GM12891 (cell line): ENCODE data around the gene TEDC2.
"Not testable (repeated sequence)": the region's sequence is repeated elsewhere in the genome, so short reads cannot be mapped to it uniquely, and the experiment has no call there.

Source experiments
- DNase-seq: peaks from one replicate; pipeline ENCODE4 v3.0.0; 2011; ENCODE audit warnings: low spot score; ENCODE audit not compliant: insufficient read length
- FAIRE-seq: peaks from 2 replicates; lab custom pipeline; 2011; peaks lifted over from hg19 to GRCh38; lab: Jason Lieb, UNC
- PAX5 ChIP-seq: IDR thresholded peaks from 2 replicates; pipeline ENCODE4 v1.6.1; 2011; ENCODE audit warnings: low read length, moderate library complexity, mild to moderate bottlenecking; ENCODE audit not compliant: insufficient read depth, severe bottlenecking
- POLR2A ChIP-seq: IDR thresholded peaks from 2 replicates; pipeline ENCODE4 v1.6.1; 2011; ENCODE audit warnings: low read depth, low read length, control low read depth
- POLR2AphosphoS5 ChIP-seq: IDR thresholded peaks from 2 replicates; pipeline ENCODE4 v1.6.1; 2011; ENCODE audit warnings: low read depth, low read length, control low read depth
- POU2F2 ChIP-seq: IDR thresholded peaks from 2 replicates; pipeline ENCODE4 v1.6.1; 2011; ENCODE audit warnings: low read depth, mild to moderate bottlenecking, control low read depth, low read length, moderate library complexity
- SPI1 ChIP-seq: IDR thresholded peaks from 2 replicates; pipeline ENCODE4 v1.6.1; 2011; ENCODE audit warnings: low read depth, low read length, control low read depth
- TAF1 ChIP-seq: IDR thresholded peaks from 2 replicates; pipeline ENCODE4 v1.6.1; 2011; ENCODE audit warnings: low read depth, low read length, control low read depth

The TEDC2 gene

GRCh38 chr16:2473999-2474876, 14.3 kb downstream of the TEDC2 start:
- peak; percentile 95 for FAIRE-seq
- TF ChIP-seq PAX5 = no peak
- no peak for TF ChIP-seq POLR2A
- no peak for TF ChIP-seq POU2F2
- no peak for TF ChIP-seq POLR2AphosphoS5
- TF ChIP-seq TAF1 = no peak
- TF ChIP-seq SPI1 = no peak
- DNase-seq = peak; percentile 72

DNA sequence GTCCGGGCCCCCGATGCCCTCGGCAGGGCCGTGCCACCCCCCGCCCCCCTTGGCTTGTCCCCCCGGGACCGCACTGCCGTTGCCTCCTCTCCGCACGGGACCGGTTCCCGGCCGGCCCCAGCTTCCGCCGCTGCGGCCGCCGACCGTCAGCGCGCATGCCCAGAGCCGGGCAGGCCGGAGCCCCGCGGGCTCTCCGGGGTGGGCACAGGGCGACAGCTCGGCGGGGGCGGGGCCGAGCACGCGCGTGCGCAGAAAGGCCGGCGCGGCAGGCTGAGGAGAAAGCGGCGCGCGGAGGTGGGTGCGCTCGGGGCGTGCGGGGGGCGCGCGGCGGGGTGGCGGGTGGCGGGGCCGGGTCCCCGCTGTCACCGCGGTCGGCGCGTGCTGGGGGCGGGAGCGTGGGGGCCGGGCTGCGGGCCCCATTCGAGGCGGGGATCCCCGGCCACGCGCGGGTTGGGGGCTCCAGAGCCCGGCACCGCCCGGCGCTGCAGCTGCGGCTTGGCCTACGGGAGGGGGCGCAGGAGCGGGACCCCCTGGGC, 15.0 kb downstream of the TEDC2 start, which contains the start of gene TBC1D24:
Gene TBC1D24, plus strand, starts transcription at position 251 of the 536 bp plus-strand sequence. CDS start 21,022 bp downstream, outside the sequence.
- peak; percentile 100 for DNase-seq
- peak; percentile 96 for FAIRE-seq
- TF ChIP-seq PAX5 = no peak
- no peak for TF ChIP-seq POLR2AphosphoS5
- no peak for TF ChIP-seq SPI1
- TF ChIP-seq POU2F2 = no peak
- no peak for TF ChIP-seq TAF1
- TF ChIP-seq POLR2A = no peak

DNA sequence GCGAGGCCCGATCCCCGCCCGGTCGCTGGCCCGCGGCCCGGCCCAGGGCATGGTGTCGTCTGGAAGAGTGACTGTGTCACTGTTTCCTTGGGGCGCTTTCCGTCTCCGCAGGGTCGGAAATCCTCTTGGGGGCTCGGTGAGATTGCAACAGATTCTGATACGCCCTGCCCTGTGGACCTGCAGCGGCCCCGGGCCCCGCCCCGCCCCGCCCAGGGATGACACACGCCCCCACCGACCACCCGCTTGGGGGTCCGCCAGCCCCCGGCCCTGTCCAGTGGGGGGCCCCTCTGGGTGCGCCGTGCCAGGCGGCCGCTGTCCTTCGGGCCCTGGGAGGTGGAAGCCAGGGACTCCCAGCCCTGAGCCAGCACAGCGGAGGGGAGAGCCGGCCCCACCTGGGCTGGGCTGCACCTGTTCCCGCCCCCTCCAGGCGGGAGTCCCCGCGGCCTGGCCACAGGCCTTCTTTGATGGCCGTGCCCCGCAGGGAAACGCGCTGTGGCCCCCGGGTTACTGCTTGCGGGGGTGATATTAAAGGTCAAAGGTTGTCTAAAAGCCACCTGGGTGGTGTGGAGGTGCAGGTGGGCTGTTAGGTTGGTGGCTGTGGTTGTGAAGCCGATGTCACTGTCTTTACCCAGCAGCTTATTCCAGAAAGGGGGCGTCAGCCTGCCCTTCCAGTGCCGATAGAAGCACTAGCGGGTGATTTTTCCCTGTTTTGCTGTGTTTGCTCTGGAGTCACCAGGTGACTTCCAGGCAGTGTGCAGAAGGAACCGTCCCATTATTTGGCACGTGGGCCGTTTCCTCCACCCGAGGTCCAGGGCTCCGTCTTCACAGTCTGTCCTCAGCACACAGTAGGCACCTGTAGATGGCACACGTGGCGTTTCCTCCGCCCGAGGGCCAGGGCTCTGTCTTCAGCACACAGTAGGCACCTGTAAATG, 15.8 kb downstream of the TEDC2 start:
- DNase-seq = no peak
- no peak for TF ChIP-seq SPI1
- peak; percentile 41 for FAIRE-seq

- TF ChIP-seq POU2F2 (no peak), PAX5 (no peak), SPI1 (no peak), TAF1 (no peak), POLR2AphosphoS5 (no peak), POLR2A (no peak)
- DNase-seq (no peak), FAIRE-seq (no peak)
These were observed 16.4 kb downstream of the TEDC2 start for GRCh38 chr16:2476345-2476720.

DNA sequence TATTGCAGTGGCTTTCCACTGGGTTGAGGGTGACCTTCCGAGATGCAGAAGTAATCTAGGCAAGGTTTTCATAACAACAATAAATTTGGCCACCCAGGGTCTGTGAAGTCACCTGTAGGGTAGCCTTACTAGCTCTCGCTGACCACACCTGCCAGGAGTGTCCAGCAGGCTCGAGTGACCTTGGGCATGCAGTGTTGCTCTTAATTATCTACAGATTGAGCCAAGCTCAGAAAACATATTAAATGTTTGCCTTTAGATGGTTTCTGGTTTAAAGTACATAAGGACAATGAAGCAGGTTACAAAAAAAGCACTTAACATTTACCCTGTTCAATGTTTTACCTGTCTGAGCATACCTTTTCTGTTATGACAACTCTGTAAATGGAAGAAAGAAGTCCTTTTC, 16.8 kb downstream of the TEDC2 start:
- no peak for TF ChIP-seq TAF1
- DNase-seq (no peak), FAIRE-seq (no peak)

- TF ChIP-seq TAF1 = no peak
- FAIRE-seq (no peak), DNase-seq (no peak)
These were observed 17.4 kb downstream of the TEDC2 start for GRCh38 chr16:2477327-2477726.

- TF ChIP-seq POU2F2 (no peak), POLR2A (no peak), SPI1 (no peak), PAX5 (no peak), POLR2AphosphoS5 (no peak), TAF1 (no peak)
- FAIRE-seq = no peak
- DNase-seq = no peak
These were observed 18.4 kb downstream of the TEDC2 start for GRCh38 chr16:2478279-2478678.

GRCh38 chr16:2479996-2480395, 20.1 kb downstream of the TEDC2 start:
- DNase-seq, FAIRE-seq: not testable (repeated sequence)

DNA sequence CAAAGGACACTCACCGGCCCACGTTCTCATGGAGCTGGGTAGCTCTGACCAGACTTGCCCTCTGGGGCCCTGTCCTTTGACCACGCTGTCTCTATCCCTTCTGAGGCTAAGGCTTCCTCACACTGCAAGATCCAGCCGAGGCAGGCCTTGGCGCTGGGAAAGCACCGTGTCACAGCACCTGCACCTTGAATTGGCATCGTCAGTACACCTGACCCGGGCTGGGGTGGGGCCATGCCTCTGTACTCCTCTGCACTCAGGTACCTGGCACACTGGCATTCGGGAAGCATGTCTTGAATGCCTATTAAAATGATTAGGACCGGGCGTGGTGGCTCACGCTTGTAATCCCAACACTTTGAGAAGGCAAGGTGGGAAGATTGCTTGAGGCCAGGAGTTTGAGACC, 21.0 kb downstream of the TEDC2 start:
- DNase-seq (no peak), FAIRE-seq (no peak)
- no peak for TF ChIP-seq TAF1
- no peak for TF ChIP-seq POU2F2
- TF ChIP-seq PAX5 = no peak
- no peak for TF ChIP-seq POLR2AphosphoS5

GRCh38 chr16:2481676-2482075, 21.8 kb downstream of the TEDC2 start:
- no peak for FAIRE-seq
- TF ChIP-seq TAF1 (no peak), POU2F2 (no peak), POLR2AphosphoS5 (no peak), POLR2A (no peak), SPI1 (no peak), PAX5 (no peak)
- DNase-seq = no peak

GRCh38 chr16:2482249-2482648, 22.3 kb downstream of the TEDC2 start:
- DNase-seq = no peak
- no peak for FAIRE-seq
- TF ChIP-seq POLR2A = no peak
- no peak for TF ChIP-seq PAX5
- no peak for TF ChIP-seq POLR2AphosphoS5
- TF ChIP-seq POU2F2 = no peak
- no peak for TF ChIP-seq SPI1
- no peak for TF ChIP-seq TAF1
